ENCODE results near the gene ICE1. TPM values are rescaled to one million over a fixed set of nuclear protein-coding genes. Genes with fewer than 3 reads are reported as not detected.

ICE1 gene
- total RNA-seq, 2 experiments from 2014 or later, result 37.6 to 39.1 TPM

GRCh38 chr5:5481206-5481605 is 58.7 kb downstream of the ICE1 start:
- H3K4me3 ChIP-seq (ENCODE audit: low read length), result no peak overlapping the region
- peak; percentile 80 for ATAC-seq (ENCODE audit: poor library complexity)
- Mint-ChIP-seq H3K27me3 (no peaks in the 10 kb centered on the region), H3K27ac (peak overlapping the region; percentile 70), H3K4me3 (peak overlapping the region; percentile 26), H3K4me1 (ENCODE audit: low read depth) (peaks cover 27% of the 10 kb centered on the region), H3K36me3 (ENCODE audit: low read depth) (peaks cover 55% of the 10 kb centered on the region), H3K9me3 (no peaks in the 10 kb centered on the region)
- H3K27ac ChIP-seq (ENCODE audit: low read depth in 1 of 2, low read length in 2 of 2), result peak overlapping the region in 1 of 2 donors; percentile 28
- TF ChIP-seq, protein P1, sequence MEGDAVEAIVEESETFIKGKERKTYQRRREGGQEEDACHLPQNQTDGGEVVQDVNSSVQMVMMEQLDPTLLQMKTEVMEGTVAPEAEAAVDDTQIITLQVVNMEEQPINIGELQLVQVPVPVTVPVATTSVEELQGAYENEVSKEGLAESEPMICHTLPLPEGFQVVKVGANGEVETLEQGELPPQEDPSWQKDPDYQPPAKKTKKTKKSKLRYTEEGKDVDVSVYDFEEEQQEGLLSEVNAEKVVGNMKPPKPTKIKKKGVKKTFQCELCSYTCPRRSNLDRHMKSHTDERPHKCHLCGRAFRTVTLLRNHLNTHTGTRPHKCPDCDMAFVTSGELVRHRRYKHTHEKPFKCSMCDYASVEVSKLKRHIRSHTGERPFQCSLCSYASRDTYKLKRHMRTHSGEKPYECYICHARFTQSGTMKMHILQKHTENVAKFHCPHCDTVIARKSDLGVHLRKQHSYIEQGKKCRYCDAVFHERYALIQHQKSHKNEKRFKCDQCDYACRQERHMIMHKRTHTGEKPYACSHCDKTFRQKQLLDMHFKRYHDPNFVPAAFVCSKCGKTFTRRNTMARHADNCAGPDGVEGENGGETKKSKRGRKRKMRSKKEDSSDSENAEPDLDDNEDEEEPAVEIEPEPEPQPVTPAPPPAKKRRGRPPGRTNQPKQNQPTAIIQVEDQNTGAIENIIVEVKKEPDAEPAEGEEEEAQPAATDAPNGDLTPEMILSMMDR (IDR thresholded peaks at IDR 0.05), result no peak
- CTCF ChIA-PET, result no interaction called here
- peak in 3 of 14 experiments; percentile 39 to 64 (median 43) for DNase-seq
- POLR2A ChIA-PET, result interaction anchor here (1.4 kb wide), 1 partner anchor 59 kb away, joined by 6 read pairs; the partner anchor contains the start of gene ICE1
- peaks cover 8% of the 10 kb centered on the region for H3K4me1 ChIP-seq (ENCODE audit: insufficient read depth, low read length)
- intact Hi-C loops (cut with DNase I, micrococcal nuclease), result no loop called here
- H3K27me3 ChIP-seq (ENCODE audit: control insufficient read depth in 1 of 2, insufficient read depth in 2 of 2, low read length in 2 of 2), result no peaks in the 10 kb centered on the region
- no peaks in the 10 kb centered on the region for H3K9me3 ChIP-seq (ENCODE audit: control insufficient read depth in 1 of 2, insufficient read depth in 1 of 2, low read length in 2 of 2)
- H3K36me3 ChIP-seq (ENCODE audit: insufficient read depth, low read length), result peaks cover 13% of the 10 kb centered on the region

GRCh38 chr5:5481633-5482032 is 59.2 kb downstream of the ICE1 start:
- DNase-seq (no peak), ATAC-seq (ENCODE audit: poor library complexity) (peak; percentile 24)
- Mint-ChIP-seq H3K27ac (peak overlapping the region; percentile 70), H3K4me3 (no peak overlapping the region), H3K4me1 (ENCODE audit: low read depth) (peaks cover 27% of the 10 kb centered on the region), H3K9me3 (no peaks in the 10 kb centered on the region), H3K36me3 (ENCODE audit: low read depth) (peaks cover 53% of the 10 kb centered on the region), H3K27me3 (no peaks in the 10 kb centered on the region)
- Histone ChIP-seq H3K36me3 (ENCODE audit: insufficient read depth, low read length) (peaks cover 9% of the 10 kb centered on the region), H3K4me1 (ENCODE audit: insufficient read depth, low read length) (peaks cover 8% of the 10 kb centered on the region), H3K9me3 (ENCODE audit: control insufficient read depth in 1 of 2, insufficient read depth in 1 of 2, low read length in 2 of 2) (no peaks in the 10 kb centered on the region), H3K4me3 (ENCODE audit: low read length) (no peak overlapping the region), H3K27me3 (ENCODE audit: control insufficient read depth in 1 of 2, insufficient read depth in 2 of 2, low read length in 2 of 2) (no peaks in the 10 kb centered on the region), H3K27ac (ENCODE audit: low read depth in 1 of 2, low read length in 2 of 2) (no peak overlapping the region)
- TF ChIP-seq, protein P1 (IDR thresholded peaks at IDR 0.05), result no peak
- CTCF ChIA-PET, result no interaction called here
- POLR2A ChIA-PET, result interaction anchor here (1.4 kb wide), 1 partner anchor 60 kb away, joined by 6 read pairs; the partner anchor contains the start of gene ICE1
- intact Hi-C loops (cut with DNase I, micrococcal nuclease), result no loop called here

DNA sequence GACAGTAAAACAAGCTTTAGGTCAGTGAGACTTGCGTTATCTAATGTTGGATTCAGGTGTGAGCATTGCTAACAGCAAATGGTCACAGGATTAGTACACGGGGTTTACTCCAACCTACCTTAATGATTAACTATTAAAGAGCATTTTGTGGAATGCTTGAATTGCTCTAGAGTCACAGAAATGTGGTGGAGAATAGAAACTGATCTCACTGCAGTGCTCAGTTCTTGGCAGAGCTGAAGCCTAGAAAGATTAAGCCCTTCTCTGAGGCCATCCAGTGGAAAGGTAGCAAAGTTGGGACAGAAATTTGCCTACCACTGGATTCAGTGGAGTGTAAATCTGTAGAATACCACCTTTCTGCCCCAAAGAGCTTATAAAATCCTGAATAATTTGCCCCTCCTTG is 60.9 kb downstream of the ICE1 start:
- Histone ChIP-seq H3K4me1 (ENCODE audit: insufficient read depth, low read length) (peaks cover 8% of the 10 kb centered on the region), H3K36me3 (ENCODE audit: insufficient read depth, low read length) (peaks cover 7% of the 10 kb centered on the region), H3K27me3 (ENCODE audit: control insufficient read depth in 1 of 2, insufficient read depth in 2 of 2, low read length in 2 of 2) (no peaks in the 10 kb centered on the region), H3K4me3 (ENCODE audit: low read length) (no peak overlapping the region), H3K27ac (ENCODE audit: low read depth in 1 of 2, low read length in 2 of 2) (no peak overlapping the region), H3K9me3 (ENCODE audit: control insufficient read depth in 1 of 2, insufficient read depth in 1 of 2, low read length in 2 of 2) (no peaks in the 10 kb centered on the region)
- DNase-seq (no peak), ATAC-seq (ENCODE audit: poor library complexity) (no peak)
- H3K9me3 Mint-ChIP-seq, result no peaks in the 10 kb centered on the region
- no peak overlapping the region for H3K4me3 Mint-ChIP-seq
- TF ChIP-seq, protein P1 (IDR thresholded peaks at IDR 0.05), result no peak
- H3K36me3 Mint-ChIP-seq (ENCODE audit: low read depth), result peaks cover 52% of the 10 kb centered on the region
- H3K4me1 Mint-ChIP-seq (ENCODE audit: low read depth), result peaks cover 27% of the 10 kb centered on the region
- H3K27me3 Mint-ChIP-seq, result no peaks in the 10 kb centered on the region
- CTCF ChIA-PET, result interaction anchor here (0.6 kb wide), 1 partner anchor 1157 kb away, joined by 3 read pairs; no protein-coding TSS in a partner anchor
- no peak overlapping the region for H3K27ac Mint-ChIP-seq
- POLR2A ChIA-PET, result interaction anchor here (0.6 kb wide), 1 partner anchor 30 kb away, joined by 3 read pairs; no protein-coding TSS in a partner anchor
- intact Hi-C loops (cut with DNase I, micrococcal nuclease), result no loop called here

Data from CD4-positive, alpha-beta T cell (primary cell).